Measurements from ENCODE around the gene PRRC2A.

- no peak for TF ChIP-seq POLR2AphosphoS5 (IDR thresholded peaks at IDR 0.05)
- TF ChIP-seq, protein P1, sequence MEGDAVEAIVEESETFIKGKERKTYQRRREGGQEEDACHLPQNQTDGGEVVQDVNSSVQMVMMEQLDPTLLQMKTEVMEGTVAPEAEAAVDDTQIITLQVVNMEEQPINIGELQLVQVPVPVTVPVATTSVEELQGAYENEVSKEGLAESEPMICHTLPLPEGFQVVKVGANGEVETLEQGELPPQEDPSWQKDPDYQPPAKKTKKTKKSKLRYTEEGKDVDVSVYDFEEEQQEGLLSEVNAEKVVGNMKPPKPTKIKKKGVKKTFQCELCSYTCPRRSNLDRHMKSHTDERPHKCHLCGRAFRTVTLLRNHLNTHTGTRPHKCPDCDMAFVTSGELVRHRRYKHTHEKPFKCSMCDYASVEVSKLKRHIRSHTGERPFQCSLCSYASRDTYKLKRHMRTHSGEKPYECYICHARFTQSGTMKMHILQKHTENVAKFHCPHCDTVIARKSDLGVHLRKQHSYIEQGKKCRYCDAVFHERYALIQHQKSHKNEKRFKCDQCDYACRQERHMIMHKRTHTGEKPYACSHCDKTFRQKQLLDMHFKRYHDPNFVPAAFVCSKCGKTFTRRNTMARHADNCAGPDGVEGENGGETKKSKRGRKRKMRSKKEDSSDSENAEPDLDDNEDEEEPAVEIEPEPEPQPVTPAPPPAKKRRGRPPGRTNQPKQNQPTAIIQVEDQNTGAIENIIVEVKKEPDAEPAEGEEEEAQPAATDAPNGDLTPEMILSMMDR (IDR thresholded peaks at IDR 0.05 in 8 of 11, conservative IDR thresholded peaks at IDR 0.05 in 3 of 11): no peak
Measured at GRCh38 chr6:31676904-31677303, 56.4 kb downstream of the PRRC2A start.
